CD4-positive, alpha-beta T cell treated with Interleukin-4 for 4 hours (primary cell): ENCODE measurements around the gene SMPDL3B.

Source experiments
- DNase-seq: peaks from one replicate; pipeline ENCODE4 v3.0.0-alpha.2; 2020

SMPDL3B gene, protein sequence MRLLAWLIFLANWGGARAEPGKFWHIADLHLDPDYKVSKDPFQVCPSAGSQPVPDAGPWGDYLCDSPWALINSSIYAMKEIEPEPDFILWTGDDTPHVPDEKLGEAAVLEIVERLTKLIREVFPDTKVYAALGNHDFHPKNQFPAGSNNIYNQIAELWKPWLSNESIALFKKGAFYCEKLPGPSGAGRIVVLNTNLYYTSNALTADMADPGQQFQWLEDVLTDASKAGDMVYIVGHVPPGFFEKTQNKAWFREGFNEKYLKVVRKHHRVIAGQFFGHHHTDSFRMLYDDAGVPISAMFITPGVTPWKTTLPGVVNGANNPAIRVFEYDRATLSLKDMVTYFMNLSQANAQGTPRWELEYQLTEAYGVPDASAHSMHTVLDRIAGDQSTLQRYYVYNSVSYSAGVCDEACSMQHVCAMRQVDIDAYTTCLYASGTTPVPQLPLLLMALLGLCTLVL

GRCh38 chr1:27934818-27935549, at the start of gene SMPDL3B:
TSS of gene SMPDL3B (plus strand) at chr1:27935000. CDS start at chr1:27935184, 184 bp downstream.
- no peak for DNase-seq

DNA sequence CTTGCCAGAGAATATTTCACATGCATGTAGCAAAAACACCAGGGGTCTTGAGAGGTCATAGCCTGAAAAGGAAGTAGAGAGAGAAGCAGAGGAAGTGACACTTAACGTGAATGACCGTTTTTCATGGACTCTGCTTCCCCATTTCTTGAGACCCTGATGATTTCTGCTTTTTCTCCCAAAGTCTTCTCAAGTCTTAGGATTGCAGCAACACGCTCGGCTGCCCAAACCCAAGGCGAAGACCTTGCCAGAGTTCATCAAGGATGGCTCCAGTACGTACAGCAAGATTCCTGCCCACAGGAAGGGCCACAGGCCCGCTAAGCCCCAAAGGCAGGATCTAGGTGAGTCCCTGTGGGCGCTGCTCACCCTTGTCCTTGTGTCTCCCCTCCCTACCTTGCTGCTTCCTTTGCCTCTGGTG, 49.7 kb upstream of the SMPDL3B start:
- DNase-seq, result no peak

GRCh38 chr1:27885621-27886352, 49.0 kb upstream of the SMPDL3B start:
- DNase-seq, result no peak

DNA sequence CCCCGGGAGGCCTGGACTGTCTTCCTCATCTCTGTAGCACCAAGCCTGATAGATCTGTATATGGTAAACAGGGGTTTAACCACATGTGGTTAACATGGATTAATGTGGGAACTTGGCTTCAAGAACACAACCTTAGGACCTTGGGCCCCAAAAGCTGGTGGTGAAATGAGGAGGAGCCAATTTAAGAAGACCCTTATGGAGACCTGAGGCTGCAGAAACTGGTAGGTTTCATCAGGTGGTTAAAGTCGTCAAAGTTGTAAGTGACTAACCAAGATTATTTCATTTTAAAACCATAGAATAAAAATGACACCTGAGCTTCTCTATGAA, 48.5 kb upstream of the SMPDL3B start:
- no peak for DNase-seq

GRCh38 chr1:27886744-27887143, 48.1 kb upstream of the SMPDL3B start:
- DNase-seq, result no peak

DNA sequence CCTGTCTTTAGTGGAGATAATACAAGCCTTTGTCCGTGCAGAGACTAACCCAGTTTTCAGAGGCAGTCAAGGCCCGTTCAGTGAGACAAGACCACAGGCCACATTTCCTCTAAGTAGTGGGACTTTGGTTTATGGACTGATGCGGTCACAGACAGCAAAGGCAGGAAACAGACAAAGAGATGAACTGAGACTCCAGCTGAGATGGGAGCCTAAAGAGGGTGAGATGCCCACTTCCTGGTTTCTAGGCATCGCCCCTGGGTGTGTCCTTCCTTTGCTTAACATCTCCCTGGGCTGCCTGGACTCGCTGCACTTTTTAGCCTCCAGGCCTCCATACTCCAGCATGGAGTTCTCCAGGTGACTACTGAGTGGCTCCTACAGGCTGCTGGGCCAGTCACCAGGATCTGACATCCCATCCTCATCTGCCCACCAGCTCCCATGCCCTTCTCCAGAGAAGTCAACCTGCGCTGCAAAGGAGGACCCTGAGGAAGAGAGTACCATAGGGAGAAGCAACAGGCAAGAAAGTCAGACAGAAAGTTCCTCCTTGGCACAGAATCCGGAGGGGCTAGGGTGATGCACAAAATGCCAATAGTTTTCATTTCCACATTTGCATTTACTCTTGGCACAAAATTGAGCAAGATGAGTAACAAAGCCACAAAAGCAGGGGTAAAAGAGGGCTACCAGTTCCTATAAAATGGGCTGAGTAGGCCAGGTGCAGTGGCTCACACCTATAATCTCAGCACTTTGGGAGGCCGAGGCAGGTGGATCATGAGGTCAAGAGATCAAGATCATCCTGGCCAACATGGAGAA, 47.4 kb upstream of the SMPDL3B start:
- peak; percentile 72 for DNase-seq

DNA sequence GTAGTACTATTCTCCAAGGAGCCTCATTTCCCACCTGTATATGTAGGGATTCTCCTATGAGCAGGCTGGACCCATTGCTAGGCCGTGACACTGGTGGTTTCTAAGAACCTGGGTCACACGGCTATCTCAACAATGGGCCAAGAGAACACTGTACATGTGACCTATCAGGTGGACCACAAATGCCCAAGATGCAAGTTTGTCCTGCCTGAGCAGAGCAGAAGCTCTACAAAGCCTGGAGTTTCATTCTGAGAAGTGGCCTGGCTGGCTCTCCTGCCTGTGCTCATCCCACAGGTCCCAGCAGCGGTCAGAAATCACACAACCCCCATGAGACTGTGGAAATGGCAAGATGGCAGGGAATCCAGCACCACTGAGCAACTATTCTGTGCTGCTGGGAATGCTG, 45.3 kb upstream of the SMPDL3B start:
- no peak for DNase-seq

GRCh38 chr1:27891196-27891889, 43.5 kb upstream of the SMPDL3B start:
- DNase-seq, result peak; percentile 72

- no peak for DNase-seq
Observed at GRCh38 chr1:27894521-27894920, 40.3 kb upstream of the SMPDL3B start.

DNA sequence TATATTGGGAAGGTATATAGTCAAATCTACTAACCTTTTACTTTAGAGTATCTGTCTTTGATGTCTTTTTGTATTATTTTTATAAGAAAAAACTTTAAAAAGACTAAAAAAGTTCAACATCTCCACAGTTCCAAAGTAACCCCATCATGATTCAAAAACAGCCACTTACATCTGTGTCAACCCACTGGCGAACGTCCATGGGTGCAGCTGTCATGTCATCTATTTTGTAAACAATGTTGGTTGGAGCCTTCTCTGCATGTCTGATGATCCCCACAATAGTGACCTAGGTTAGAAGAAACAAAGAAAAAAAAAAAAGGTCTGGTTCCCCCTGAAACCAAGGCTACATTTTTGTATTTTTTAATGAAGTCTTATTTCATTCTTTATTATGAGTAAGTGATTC, 28.0 kb upstream of the SMPDL3B start:
- DNase-seq, result no peak

- no peak for DNase-seq
Observed at GRCh38 chr1:27912429-27912828, 22.4 kb upstream of the SMPDL3B start.

GRCh38 chr1:27915082-27915575, 19.7 kb upstream of the SMPDL3B start:
- no peak for DNase-seq

- no peak for DNase-seq
Observed at GRCh38 chr1:27922272-27922671, 12.5 kb upstream of the SMPDL3B start.

- no peak for DNase-seq
Observed at GRCh38 chr1:27928216-27928954, 6.4 kb upstream of the SMPDL3B start.

DNA sequence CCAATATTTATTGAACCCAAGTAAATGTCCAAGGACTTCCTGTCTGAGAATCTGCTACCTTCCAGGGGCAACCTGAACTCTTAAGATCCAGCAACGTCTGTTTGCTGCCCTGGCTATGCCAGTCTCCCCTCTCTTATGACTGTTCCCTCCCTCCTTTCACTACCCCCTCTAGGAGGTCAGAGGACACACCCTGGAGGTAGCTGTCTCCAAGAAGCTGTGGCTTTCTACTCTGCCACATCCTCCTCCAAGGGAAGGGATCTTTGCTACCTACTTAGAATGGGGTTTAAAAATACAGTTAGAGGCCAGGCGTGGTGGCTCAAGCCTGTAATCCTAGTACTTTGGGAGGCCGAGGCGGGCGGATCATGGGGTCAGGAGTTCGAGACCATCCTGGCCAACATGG, 3.6 kb upstream of the SMPDL3B start:
- DNase-seq, result no peak

GRCh38 chr1:27931759-27932158, 3.0 kb upstream of the SMPDL3B start:
- no peak for DNase-seq

DNA sequence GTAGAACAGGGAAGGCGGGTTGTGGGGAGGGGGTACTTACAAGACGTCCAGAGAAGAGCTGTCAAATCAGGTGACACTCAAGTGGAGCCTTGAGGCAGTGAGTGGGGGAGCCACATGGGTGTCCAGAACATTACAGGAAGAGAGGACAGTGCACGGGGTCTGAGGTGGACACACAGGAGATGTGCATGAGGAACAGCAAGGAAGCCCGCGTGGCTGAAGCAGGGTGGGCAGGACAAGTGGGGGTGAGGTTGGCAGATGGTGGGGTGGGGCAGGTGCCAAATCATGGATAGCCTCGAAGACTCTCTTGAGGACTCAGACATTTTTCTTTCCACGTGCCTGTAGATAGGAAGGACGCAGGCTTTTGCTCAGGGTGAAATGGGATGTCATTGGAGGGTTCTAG, 921 bp downstream of the SMPDL3B start:
- no peak for DNase-seq

DNA sequence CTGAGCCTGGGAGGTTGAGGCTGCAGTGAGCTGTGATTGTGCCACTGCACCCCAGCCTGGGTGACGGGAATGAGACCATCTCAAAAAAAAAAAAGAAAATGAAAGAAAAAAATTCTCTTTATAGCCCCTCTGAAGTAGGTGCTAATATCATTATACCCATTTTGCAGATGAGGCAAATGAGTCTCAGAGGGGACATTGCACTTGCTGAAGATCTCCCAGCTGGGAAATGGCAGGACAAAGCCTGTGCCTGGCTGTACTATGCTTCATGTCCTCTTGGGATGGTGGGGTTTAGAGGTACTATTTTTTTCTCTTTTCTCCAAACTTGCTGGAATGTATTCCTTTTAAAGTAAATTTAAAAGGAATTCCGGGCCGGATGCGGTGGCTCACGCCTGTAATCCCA, 1.6 kb downstream of the SMPDL3B start:
- no peak for DNase-seq

- DNase-seq, result no peak
Observed at GRCh38 chr1:27937524-27937836, 2.7 kb downstream of the SMPDL3B start.

GRCh38 chr1:27938488-27938887, 3.7 kb downstream of the SMPDL3B start:
- DNase-seq, result no peak

DNA sequence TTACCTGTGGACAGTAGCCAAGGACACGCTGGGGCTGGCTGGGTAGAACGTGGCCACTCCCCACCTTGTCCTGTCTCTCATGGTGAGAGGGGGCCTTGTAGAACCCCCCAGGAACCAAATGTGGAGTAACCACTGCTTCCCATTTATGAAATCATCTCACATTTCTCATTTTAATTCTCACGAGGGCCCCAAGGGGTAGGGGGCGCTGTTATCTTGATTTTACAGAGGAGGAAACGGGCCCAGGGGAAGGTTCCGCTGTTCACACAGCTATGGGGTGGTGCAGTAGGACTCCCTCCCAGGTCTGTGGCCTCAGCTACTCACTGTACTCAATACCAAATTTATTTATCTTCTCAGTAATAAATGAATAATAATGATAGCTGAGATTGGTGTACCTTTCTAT, 5.5 kb downstream of the SMPDL3B start:
- peak; percentile 76 for DNase-seq
